ENCODE measurements around the gene RAB19. TPM values are rescaled to one million over a fixed set of nuclear protein-coding genes. Genes with fewer than 3 reads are reported as not detected.
"Not testable (repeated sequence)": the region's sequence is repeated elsewhere in the genome, so short reads cannot be mapped to it uniquely, and the experiment has no call there.

RAB19 gene
- total RNA-seq, 1 donor from 2014 or later, result not detected

- DNase-seq (ENCODE audit: low spot score), result no peak
- intact Hi-C loops (cut with DNase I), result no loop called here
These were observed 42.6 kb downstream of the RAB19 start for GRCh38 chr7:140446467-140446866.

GRCh38 chr7:140447841-140448240 is 44.0 kb downstream of the RAB19 start:
- intact Hi-C loops (cut with DNase I), result no loop called here

GRCh38 chr7:140448781-140449480 is 45.1 kb downstream of the RAB19 start:
- intact Hi-C loops (cut with DNase I), result no loop called here

More at GRCh38 chr7:140447841-140448240, 44.0 kb downstream of the RAB19 start:
- DNase-seq (ENCODE audit: low spot score), result no peak

GRCh38 chr7:140451716-140452115 is 47.9 kb downstream of the RAB19 start:
- intact Hi-C loops (cut with DNase I), result no loop called here
- DNase-seq (ENCODE audit: low spot score), result no peak

More at GRCh38 chr7:140448781-140449480, 45.1 kb downstream of the RAB19 start:
- no peak for DNase-seq (ENCODE audit: low spot score)

GRCh38 chr7:140453273-140453672 is 49.4 kb downstream of the RAB19 start:
- intact Hi-C loops (cut with DNase I), result no loop called here
- DNase-seq (ENCODE audit: low spot score), result no peak

GRCh38 chr7:140453785-140454656 is 50.2 kb downstream of the RAB19 start:
- intact Hi-C loops (cut with DNase I); DNase-seq (ENCODE audit: low spot score): not testable (repeated sequence)

- intact Hi-C loops (cut with DNase I), result no loop called here
- DNase-seq (ENCODE audit: low spot score), result no peak
These were observed 50.8 kb downstream of the RAB19 start for GRCh38 chr7:140454657-140455015.

GRCh38 chr7:140455743-140456142 is 51.9 kb downstream of the RAB19 start:
- intact Hi-C loops (cut with DNase I), result no loop called here
- no peak for DNase-seq (ENCODE audit: low spot score)

GRCh38 chr7:140456551-140457051 is 52.7 kb downstream of the RAB19 start:
- DNase-seq (ENCODE audit: low spot score), result no peak
- intact Hi-C loops (cut with DNase I), result no loop called here

GRCh38 chr7:140458201-140458600 is 54.3 kb downstream of the RAB19 start:
- DNase-seq (ENCODE audit: low spot score), result no peak
- intact Hi-C loops (cut with DNase I), result no loop called here

- intact Hi-C loops (cut with DNase I), result no loop called here
These were observed 55.1 kb downstream of the RAB19 start for GRCh38 chr7:140458916-140459315.

GRCh38 chr7:140463111-140463510 is 59.3 kb downstream of the RAB19 start:
- intact Hi-C loops (cut with DNase I), result no loop called here

More at GRCh38 chr7:140458916-140459315, 55.1 kb downstream of the RAB19 start:
- DNase-seq (ENCODE audit: low spot score), result no peak

GRCh38 chr7:140475747-140476333 is 72.0 kb downstream of the RAB19 start:
- DNase-seq (ENCODE audit: low spot score), result no peak
- intact Hi-C loops (cut with DNase I), result loop anchor here (5.0 kb wide), 1 partner anchor 41 kb away; no protein-coding TSS in a partner anchor

More at GRCh38 chr7:140463111-140463510, 59.3 kb downstream of the RAB19 start:
- DNase-seq (ENCODE audit: low spot score), result no peak

- no peak for DNase-seq (ENCODE audit: low spot score)
- intact Hi-C loops (cut with DNase I), result loop anchor here (5.0 kb wide), 1 partner anchor 41 kb away; no protein-coding TSS in a partner anchor
These were observed 72.9 kb downstream of the RAB19 start for GRCh38 chr7:140476698-140477261.

Other genes with a start within 250 kb of the RAB19 start
- gene KDM7A, start 227.1 kb upstream of the RAB19 start, total RNA-seq, result 11.8 TPM
- gene SLC37A3, start 5.5 kb upstream of the RAB19 start, total RNA-seq, result 13.2 TPM
- gene MKRN1, start 75.4 kb downstream of the RAB19 start, total RNA-seq, result 95.0 TPM
- 7.2 TPM for gene DENND2A, start 236.8 kb downstream of the RAB19 start, total RNA-seq